Astrocyte of the cerebellum (primary cell): ENCODE data around the gene LRG1.

Source experiments
- DNase-seq: peaks from one replicate; pipeline ENCODE4 v3.0.0-alpha.2; 2011; ENCODE audit warnings: low read depth
- H3K4me3 ChIP-seq: 2 replicates; pipeline ENCODE4 v1.5.1; 2011; ENCODE audit warnings: mild to moderate bottlenecking, low read depth, low read length, moderate library complexity
- CTCF ChIP-seq: IDR thresholded peaks from 2 replicates; pipeline ENCODE4 v1.5.1; 2012; ENCODE audit warnings: low read length, low read depth, moderate library complexity, mild to moderate bottlenecking; ENCODE audit errors: missing control alignments
- in situ Hi-C: cut with HindIII; loops from 2 replicates; pipeline ENCODE4 v1.10.0; 2017; ENCODE audit warnings: low sequenced_read_pairs

The LRG1 gene

GRCh38 chr19:4516939-4517300 lies 22.9 kb downstream of the LRG1 start:
- in situ Hi-C loops = no loop called here
- DNase-seq = no peak
- H3K4me3 ChIP-seq = no peak overlapping the region
- no peak for TF ChIP-seq CTCF

DNA sequence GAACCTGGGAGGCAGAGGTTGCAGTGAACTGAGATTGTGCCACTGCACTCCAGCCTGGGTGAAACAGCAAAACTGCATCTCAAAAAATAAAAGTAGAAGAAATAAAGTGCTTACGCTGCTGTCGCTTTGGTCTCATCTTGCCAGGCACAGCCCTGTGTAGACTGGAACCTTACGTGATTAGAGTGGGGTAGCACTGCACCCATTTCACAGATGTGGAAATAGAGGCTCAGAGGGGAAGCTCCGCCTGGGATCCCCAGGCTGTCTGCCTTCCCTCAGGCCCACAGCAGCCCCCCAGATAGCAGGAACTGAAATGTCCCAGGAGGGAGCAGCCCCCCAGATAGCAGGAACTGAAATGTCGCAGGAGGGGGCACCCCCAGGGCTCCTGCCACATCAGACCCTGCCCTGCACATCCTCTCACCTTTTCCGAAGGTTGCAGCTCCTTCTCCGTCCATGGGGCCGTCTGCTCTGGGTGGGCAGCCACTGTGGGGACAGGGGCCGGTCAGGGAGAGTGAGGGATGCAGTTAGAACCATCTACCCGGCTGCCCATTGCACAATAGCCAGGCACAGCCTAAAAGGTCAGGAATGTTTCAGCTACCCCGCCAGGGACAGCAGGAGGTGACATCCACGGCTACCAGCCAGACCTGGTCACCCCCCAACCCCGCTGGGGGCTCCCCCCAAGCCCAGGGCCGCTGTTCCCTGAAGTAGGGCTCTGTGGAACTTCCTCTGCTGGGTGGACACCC lies 23.5 kb downstream of the LRG1 start:
- in situ Hi-C loops = no loop called here
- no peak overlapping the region for H3K4me3 ChIP-seq
- no peak for DNase-seq
- no peak for TF ChIP-seq CTCF

DNA sequence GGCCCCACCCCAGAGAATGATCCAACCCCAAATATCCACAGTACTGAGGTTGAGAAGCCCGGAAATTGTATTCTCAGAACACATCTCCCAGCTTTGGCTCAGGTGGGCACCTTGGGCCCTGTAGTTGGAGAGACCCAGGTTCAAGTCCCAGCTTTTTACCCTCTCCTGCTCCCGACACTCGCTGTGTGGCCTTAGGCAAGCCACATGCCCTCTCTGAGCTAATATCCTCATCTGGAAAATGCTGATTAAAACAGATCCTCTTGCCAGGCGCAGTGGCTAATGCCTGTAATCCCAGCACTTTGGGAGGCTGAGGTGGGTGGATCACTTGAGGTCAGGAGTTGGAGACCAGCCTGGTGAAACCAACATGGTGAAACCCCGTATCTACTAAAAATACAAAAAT lies 24.1 kb downstream of the LRG1 start:
- TF ChIP-seq CTCF = no peak
- in situ Hi-C loops = no loop called here
- no peak for DNase-seq
- no peak overlapping the region for H3K4me3 ChIP-seq

DNA sequence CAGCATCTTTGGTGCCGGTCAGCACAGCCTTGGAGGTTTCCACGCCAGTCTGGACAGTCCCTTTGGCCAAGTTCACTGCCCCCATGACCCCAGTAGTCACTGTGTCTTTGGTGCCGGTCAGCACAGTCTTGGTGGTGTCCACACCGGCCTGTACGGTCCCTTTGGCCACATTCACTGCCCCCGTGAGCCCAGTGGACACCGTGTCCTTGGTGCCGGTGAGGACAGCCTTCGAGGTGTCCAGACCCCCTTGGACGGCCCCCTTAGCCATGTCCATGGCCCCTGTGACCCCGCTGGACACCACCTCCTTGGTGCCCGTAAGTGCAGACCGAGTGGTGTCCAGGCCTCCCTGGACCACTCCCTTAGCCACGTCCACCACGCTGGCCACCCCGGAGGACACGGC lies 26.6 kb downstream of the LRG1 start:
- no peak for TF ChIP-seq CTCF
- in situ Hi-C loops = no loop called here
- H3K4me3 ChIP-seq = no peak overlapping the region
- no peak for DNase-seq

GRCh38 chr19:4512070-4512469 lies 27.8 kb downstream of the LRG1 start:
- in situ Hi-C loops = no loop called here
- no peak for TF ChIP-seq CTCF
- H3K4me3 ChIP-seq = no peak overlapping the region
- no peak for DNase-seq

GRCh38 chr19:4511300-4512054 lies 28.4 kb downstream of the LRG1 start:
- in situ Hi-C loops = no loop called here
- TF ChIP-seq CTCF = no peak
- no peak overlapping the region for H3K4me3 ChIP-seq
- no peak for DNase-seq
